Measurements from ENCODE around the gene BCL3. TPM values are rescaled to one million over a fixed set of nuclear protein-coding genes. Genes with fewer than 3 reads are reported as not detected.

The BCL3 gene
- total and polyA plus RNA-seq, 2 experiments from 2014 or later = 11.3 to 24.6 TPM

DNA sequence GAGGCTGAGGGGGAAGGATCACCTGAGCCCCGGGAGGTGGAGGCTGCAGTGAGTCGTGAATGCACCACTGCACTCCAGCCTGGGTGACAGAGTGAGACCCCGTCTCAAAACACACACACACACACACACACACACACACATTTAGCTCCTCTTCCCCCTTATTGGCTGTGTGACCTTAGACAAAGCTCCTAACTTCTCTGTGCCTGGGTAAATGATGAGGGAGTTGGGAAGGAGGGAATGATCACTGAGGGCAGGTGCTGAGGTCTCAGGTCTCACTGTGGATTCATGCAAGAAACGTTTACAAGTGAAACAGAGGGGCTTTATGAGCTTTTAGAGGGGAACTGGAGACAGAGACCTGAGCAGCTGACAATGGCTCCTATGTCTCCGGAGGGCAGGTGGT lies 16.9 kb upstream of the BCL3 start:
- Histone ChIP-seq H3K9me3 (ENCODE audit: low read depth) (no peaks in the 10 kb centered on the region), H3K4me2 (ENCODE audit: unreplicated experiment) (no peak overlapping the region), H3K4me1 (ENCODE audit: insufficient read depth) (peaks cover 15% of the 10 kb centered on the region; the same call in 1 of the 2 replicates), H4K20me1 (ENCODE audit: insufficient read depth) (no peaks in the 10 kb centered on the region), H3K79me2 (ENCODE audit: insufficient read depth) (no peaks in the 10 kb centered on the region), H3K36me3 (ENCODE audit: low read depth) (no peaks in the 10 kb centered on the region), H3K9ac (no peak overlapping the region), H3K9me2 (ENCODE audit: insufficient read depth) (no peaks in the 10 kb centered on the region), H2AFZ (no peak overlapping the region), H3K27me3 (replicated peaks; ENCODE audit: insufficient read depth) (no peaks in the 10 kb centered on the region), H3K4me3 (no peak overlapping the region), H3K27ac (no peak overlapping the region), H3F3A (ENCODE audit: insufficient read depth) (0 out of 2 replicates have a peak, but pooled peaks cover 6% of the 10 kb centered on the region)
- no peak for TF ChIP-seq EZH2phosphoT487 (IDR thresholded peaks at IDR 0.05; ENCODE audit: insufficient read depth, low read depth)
- no peak for TF ChIP-seq EZH2 (IDR thresholded peaks at IDR 0.05; ENCODE audit: insufficient read depth, poor library complexity, severe bottlenecking)
- 72 to 74% methylated on average over 3 to 5 of the region's 5 CpGs for WGBS, 2 experiments (ENCODE audit: low coverage in 1 of 2, low lambda C conversion rate in 2 of 2, missing lambda C conversion rate in 2 of 2)
- no peak for DNase-seq
- in situ Hi-C loops (cut with MboI) = no loop called here

DNA sequence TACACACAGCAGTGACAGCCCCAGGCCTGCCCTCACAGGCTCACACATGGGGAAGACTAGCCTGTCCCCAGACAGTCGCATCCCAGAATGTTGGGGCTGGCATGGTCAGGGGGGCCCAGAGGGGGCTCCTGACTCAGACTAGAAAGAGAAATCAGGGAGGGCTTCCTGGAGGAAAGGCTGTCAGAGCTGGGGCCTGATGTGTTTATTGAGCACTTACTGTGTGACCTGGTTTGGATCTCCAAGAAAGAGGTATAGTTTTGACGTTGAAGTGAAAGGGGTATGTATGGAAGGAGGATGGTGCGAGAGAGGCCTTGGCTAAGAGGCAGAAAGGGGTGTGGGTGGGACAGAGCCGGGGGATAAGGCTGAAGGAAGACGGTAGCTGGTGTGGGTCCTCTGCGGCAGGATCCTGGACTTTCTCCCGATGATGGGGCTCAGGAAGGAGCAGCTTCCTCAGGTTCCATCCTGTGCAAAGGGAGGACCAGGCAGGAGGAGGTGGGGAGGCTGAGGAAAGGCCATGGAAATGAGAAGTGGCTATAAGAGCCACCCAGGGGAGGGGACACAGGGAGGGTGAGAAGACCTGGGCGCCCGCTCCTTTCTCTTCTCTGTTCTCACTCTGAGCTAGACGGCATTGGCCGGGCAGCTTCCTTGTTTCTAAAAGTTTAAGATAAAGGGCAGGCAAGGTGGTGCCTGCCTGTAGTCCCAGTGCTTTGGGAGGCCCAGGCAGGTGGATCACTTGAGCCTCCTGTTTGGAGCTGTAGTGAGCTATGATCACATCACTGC lies 16.1 kb upstream of the BCL3 start:
- WGBS, 2 experiments (ENCODE audit: low coverage in 1 of 2, low lambda C conversion rate in 2 of 2, missing lambda C conversion rate in 2 of 2) = 82 to 85% methylated on average over 11 of the region's 11 CpGs

DNA sequence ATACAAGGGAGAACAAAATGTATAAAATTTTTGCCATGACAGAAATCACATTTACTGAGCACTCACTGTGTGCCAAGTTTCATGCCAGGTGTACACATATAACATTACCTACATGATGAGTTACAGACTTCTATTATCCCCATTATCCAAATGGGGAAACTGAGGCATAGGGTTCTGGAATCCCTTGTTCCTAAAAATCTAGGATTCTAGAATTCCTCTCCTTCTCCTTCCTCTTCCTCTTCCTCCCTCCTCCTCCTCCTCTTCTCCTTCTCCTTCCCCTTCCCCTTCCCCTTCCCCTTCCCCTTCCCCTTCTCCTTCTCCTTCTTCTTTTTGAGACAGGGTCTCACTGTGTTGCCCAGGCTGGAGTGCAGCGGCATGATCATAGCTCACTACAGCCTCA lies 14.2 kb upstream of the BCL3 start:
- H3K27me3 ChIP-seq (replicated peaks; ENCODE audit: insufficient read depth) = no peaks in the 10 kb centered on the region
- H3K4me1 ChIP-seq (ENCODE audit: insufficient read depth) = peaks cover 42% of the 10 kb centered on the region
- H3K4me3 ChIP-seq = no peak overlapping the region
- peaks cover 22% of the 10 kb centered on the region for H3F3A ChIP-seq (ENCODE audit: insufficient read depth)
- no peaks in the 10 kb centered on the region for H4K20me1 ChIP-seq (ENCODE audit: insufficient read depth)
- no peak overlapping the region for H3K9ac ChIP-seq
- no peak overlapping the region for H3K4me2 ChIP-seq (ENCODE audit: unreplicated experiment)
- TF ChIP-seq EZH2phosphoT487 (IDR thresholded peaks at IDR 0.05; ENCODE audit: insufficient read depth, low read depth) (no peak), EZH2 (IDR thresholded peaks at IDR 0.05; ENCODE audit: insufficient read depth, poor library complexity, severe bottlenecking) (no peak)
- H3K27ac ChIP-seq = no peak overlapping the region
- 33% methylated on average over 1 of the region's 1 CpG for WGBS, 2 experiments (ENCODE audit: low coverage in 1 of 2, low lambda C conversion rate in 2 of 2, missing lambda C conversion rate in 2 of 2)
- no peaks in the 10 kb centered on the region for H3K36me3 ChIP-seq (ENCODE audit: low read depth)
- in situ Hi-C loops (cut with MboI) = no loop called here
- no peaks in the 10 kb centered on the region for H3K9me3 ChIP-seq (ENCODE audit: low read depth)
- no peak overlapping the region for H2AFZ ChIP-seq
- H3K9me2 ChIP-seq (ENCODE audit: insufficient read depth) = no peaks in the 10 kb centered on the region
- no peak for DNase-seq
- no peaks in the 10 kb centered on the region for H3K79me2 ChIP-seq (ENCODE audit: insufficient read depth)

More for the DNA sequence above, 16.1 kb upstream of the BCL3 start:
- Histone ChIP-seq H3K9ac (no peak overlapping the region), H4K20me1 (ENCODE audit: insufficient read depth) (no peaks in the 10 kb centered on the region), H3F3A (ENCODE audit: insufficient read depth) (peaks cover 11% of the 10 kb centered on the region), H3K4me2 (ENCODE audit: unreplicated experiment) (no peak overlapping the region), H3K79me2 (ENCODE audit: insufficient read depth) (no peaks in the 10 kb centered on the region), H3K9me2 (ENCODE audit: insufficient read depth) (no peaks in the 10 kb centered on the region), H3K27me3 (replicated peaks; ENCODE audit: insufficient read depth) (no peaks in the 10 kb centered on the region), H3K9me3 (ENCODE audit: low read depth) (no peaks in the 10 kb centered on the region), H2AFZ (no peak overlapping the region), H3K36me3 (ENCODE audit: low read depth) (no peaks in the 10 kb centered on the region), H3K4me3 (no peak overlapping the region), H3K27ac (no peak overlapping the region), H3K4me1 (ENCODE audit: insufficient read depth) (peaks cover 22% of the 10 kb centered on the region)
- TF ChIP-seq EZH2 (IDR thresholded peaks at IDR 0.05; ENCODE audit: insufficient read depth, poor library complexity, severe bottlenecking) (no peak), EZH2phosphoT487 (IDR thresholded peaks at IDR 0.05; ENCODE audit: insufficient read depth, low read depth) (no peak)
- DNase-seq = no peak
- in situ Hi-C loops (cut with MboI) = no loop called here

DNA sequence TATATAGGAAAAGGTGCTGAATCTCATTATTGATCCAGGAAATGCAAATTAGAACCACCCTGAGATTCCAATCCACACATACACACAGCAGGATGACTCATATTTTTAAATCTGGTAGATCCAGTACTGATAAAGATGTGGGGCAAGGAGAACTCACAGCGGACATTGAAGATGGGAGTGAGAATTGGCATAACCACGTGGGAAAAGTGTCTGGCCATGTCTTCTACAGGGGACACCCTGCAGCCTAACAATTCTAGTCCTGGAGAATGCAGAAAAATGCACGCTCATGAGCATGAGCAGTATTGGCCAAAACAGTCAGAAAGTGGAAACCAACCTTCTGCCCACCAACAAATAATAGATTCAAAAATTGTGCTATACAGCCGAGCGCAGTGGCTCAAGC lies 13.5 kb upstream of the BCL3 start:
- Histone ChIP-seq H3F3A (ENCODE audit: insufficient read depth) (peaks cover 22% of the 10 kb centered on the region), H4K20me1 (ENCODE audit: insufficient read depth) (no peaks in the 10 kb centered on the region), H3K27ac (no peak overlapping the region), H3K79me2 (ENCODE audit: insufficient read depth) (no peaks in the 10 kb centered on the region), H3K9ac (no peak overlapping the region), H2AFZ (no peak overlapping the region), H3K9me3 (ENCODE audit: low read depth) (no peaks in the 10 kb centered on the region), H3K4me2 (ENCODE audit: unreplicated experiment) (no peak overlapping the region), H3K4me3 (no peak overlapping the region), H3K27me3 (replicated peaks; ENCODE audit: insufficient read depth) (no peaks in the 10 kb centered on the region), H3K36me3 (ENCODE audit: low read depth) (no peaks in the 10 kb centered on the region), H3K4me1 (ENCODE audit: insufficient read depth) (peaks cover 43% of the 10 kb centered on the region), H3K9me2 (ENCODE audit: insufficient read depth) (no peaks in the 10 kb centered on the region)
- in situ Hi-C loops (cut with MboI) = no loop called here
- peak; percentile 56 for DNase-seq
- 71 to 72% methylated on average over 5 of the region's 5 CpGs for WGBS, 2 experiments (ENCODE audit: low coverage in 1 of 2, low lambda C conversion rate in 2 of 2, missing lambda C conversion rate in 2 of 2)
- TF ChIP-seq EZH2 (IDR thresholded peaks at IDR 0.05; ENCODE audit: insufficient read depth, poor library complexity, severe bottlenecking) (no peak), EZH2phosphoT487 (IDR thresholded peaks at IDR 0.05; ENCODE audit: insufficient read depth, low read depth) (no peak)

Measured in GM23248 (cell line).